Esophagus muscularis mucosa (tissue), 4 donors: ENCODE data around the gene TARDBP. TPM values are rescaled to one million over a fixed set of nuclear protein-coding genes. Genes with fewer than 3 reads are reported as not detected.
A peak's percentile ranks its signal among the peaks of the same experiment; 100 is the strongest.

Source experiments
- DNase-seq: peaks from one replicate; pipeline ENCODE4 v3.0.0-alpha.2; 2017; ENCODE audit errors: extremely low spot score
- H3K27ac ChIP-seq, 4 donors: fragments of 200-600 bp; sonication (generic); replicated peaks in 1 of 4; 1 replicate in 3 of 4; 2 replicates in 1 of 4; pipeline ENCODE4 v1.5.1; 2016 to 2019; ENCODE audit warnings: mild to moderate bottlenecking in 1 of 4
- H3K27me3 ChIP-seq, 4 donors: fragments of 200-600 bp; sonication (generic); one replicate each; pipeline versions ENCODE4 v1.5.1 to v1.6.0; 2016 to 2019
- H3K36me3 ChIP-seq, 4 donors: fragments of 200-600 bp; sonication (generic); one replicate each; pipeline ENCODE4 v1.5.1; 2016 to 2019
- H3K4me1 ChIP-seq, 4 donors: fragments of 200-600 bp; sonication (generic); one replicate each; pipeline ENCODE4 v1.5.1; 2016 to 2019
- H3K4me3 ChIP-seq, 4 donors: fragments of 200-600 bp; sonication (generic); 1 replicate in 2 of 4; 2 replicates in 2 of 4; pipeline ENCODE4 v1.5.1; 2016 to 2019; ENCODE audit warnings: mild to moderate bottlenecking in 4 of 4, moderate library complexity in 1 of 4
- H3K9me3 ChIP-seq, 4 donors: fragments of 200-600 bp; sonication (generic); 1 replicate in 3 of 4; 2 replicates in 1 of 4; pipeline ENCODE4 v1.5.1; 2016 to 2019
- EP300 ChIP-seq: sonication (generic); formaldehyde crosslinking; IDR thresholded peaks from one replicate; pipeline ENCODE4 v1.6.1; 2017; ENCODE audit warnings: antibody characterized with exemption
- POLR2A ChIP-seq: fragments of 450-650 bp; IDR thresholded peaks from one replicate; pipeline ENCODE4 v1.6.1; 2017; ENCODE audit warnings: antibody characterized with exemption, moderate library complexity, mild to moderate bottlenecking, low read depth
- POLR2AphosphoS5 ChIP-seq, 2 donors: sonication (generic); formaldehyde crosslinking; IDR thresholded peaks; one replicate each; pipeline ENCODE4 v1.6.1; 2017; ENCODE audit warnings: antibody characterized with exemption in 2 of 2
- WGBS: methylation state at CpG from one replicate; pipeline ENCODE4 v1.1.5; 2018; 5-methylcytosine and 5-hydroxymethylcytosine counted together
- intact Hi-C: fragments of 100-400 bp; cut with DNase I; formaldehyde crosslinking; loops from one replicate; pipeline ENCODE4 v1.15.1; 2023
- total RNA-seq, 4 donors: library from RNA; depleted of rRNA; stranded (reverse); fragments of >200 nt; gene quantifications; one replicate each; pipeline versions ENCODE4 v1.1.0 to v1.2.1, GENCODE V29; 2016
- TF ChIP-seq, protein P1 (sequence below), 3 experiments: fragments of 200-600 bp in 2 of 3; fragments of 450-650 bp in 1 of 3; sonication (generic) in 2 of 3; IDR thresholded peaks; one replicate each; pipeline ENCODE4 v1.5.1; 2017 to 2019; ENCODE audit warnings: antibody characterized with exemption in 3 of 3, mild to moderate bottlenecking in 2 of 3, moderate library complexity in 1 of 3

TARDBP gene
- total RNA-seq, result 100 to 1,000 TPM in 3 of 4 donors, 10 to 100 TPM in 1; 74.9 to 184 (median 137) TPM

DNA sequence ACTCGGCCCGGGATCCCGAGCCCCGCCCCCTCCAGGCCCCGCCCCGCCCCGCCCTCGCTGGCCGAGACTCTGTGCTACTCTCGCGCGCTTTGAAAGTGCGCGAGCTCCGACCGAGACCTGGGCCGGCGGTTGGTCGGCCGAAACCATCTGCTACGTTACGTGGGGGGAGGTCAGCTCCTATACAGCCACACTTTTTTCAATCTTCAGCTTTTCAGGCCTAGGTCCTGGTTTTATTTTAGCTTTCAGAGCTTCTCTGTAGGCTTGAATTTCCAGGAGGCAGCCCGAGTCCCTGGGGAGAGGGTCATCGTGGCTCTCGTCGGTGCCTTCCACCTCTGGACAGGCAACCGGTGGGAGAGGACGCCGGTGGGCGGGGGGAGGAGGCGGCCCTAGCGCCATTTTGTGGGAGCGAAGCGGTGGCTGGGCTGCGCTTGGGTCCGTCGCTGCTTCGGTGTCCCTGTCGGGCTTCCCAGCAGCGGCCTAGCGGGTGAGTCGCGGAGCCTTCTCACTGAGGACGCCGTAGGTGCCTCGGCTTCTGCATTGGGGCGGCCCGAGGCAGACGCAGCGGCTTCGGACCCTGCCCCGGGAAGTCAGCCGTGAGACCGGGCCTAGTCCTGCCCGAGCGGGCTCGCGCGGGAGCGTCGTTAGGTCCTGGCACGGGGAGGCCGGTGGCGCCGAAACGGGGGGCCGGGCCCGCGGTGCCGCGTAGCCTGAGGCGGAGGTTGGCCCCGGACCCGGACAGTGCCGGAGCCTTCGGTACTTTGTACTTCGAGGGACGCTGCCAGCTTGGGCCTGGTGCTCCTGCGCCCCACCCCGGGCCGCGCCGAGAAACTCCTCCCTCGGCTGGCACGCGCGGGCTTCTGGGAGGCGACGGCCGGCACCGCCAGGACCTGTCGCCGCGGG, at the start of gene TARDBP:
Gene TARDBP (plus strand): TSS at position 395 of the 900 bp plus-strand sequence. CDS start 1,074 bp downstream, outside the sequence.
- Histone ChIP-seq H3K9me3 (no peaks in the 10 kb centered on the region), H3K36me3 (peaks cover 39 to 42% (median 40%) of the 10 kb centered on the region in 4 donors), H3K27me3 (no peaks in the 10 kb centered on the region), H3K27ac (peak within 1 kb of the TSS; percentile 91 to 97 (median 94)), H3K4me1 (peaks cover 37 to 54% (median 51%) of the 10 kb centered on the region in 4 donors), H3K4me3 (peak within 1 kb of the TSS; percentile 71 to 97 (median 81))
- 0% methylated on average over 22 of the region's 94 CpGs for WGBS
- intact Hi-C loops, result no loop called here
- TF ChIP-seq POLR2A (peak; percentile 94), EP300 (no peak), POLR2AphosphoS5 (IDR thresholded peaks at IDR 0.05) (peak; percentile 96 to 99)
- DNase-seq, result peak; percentile 97

DNA sequence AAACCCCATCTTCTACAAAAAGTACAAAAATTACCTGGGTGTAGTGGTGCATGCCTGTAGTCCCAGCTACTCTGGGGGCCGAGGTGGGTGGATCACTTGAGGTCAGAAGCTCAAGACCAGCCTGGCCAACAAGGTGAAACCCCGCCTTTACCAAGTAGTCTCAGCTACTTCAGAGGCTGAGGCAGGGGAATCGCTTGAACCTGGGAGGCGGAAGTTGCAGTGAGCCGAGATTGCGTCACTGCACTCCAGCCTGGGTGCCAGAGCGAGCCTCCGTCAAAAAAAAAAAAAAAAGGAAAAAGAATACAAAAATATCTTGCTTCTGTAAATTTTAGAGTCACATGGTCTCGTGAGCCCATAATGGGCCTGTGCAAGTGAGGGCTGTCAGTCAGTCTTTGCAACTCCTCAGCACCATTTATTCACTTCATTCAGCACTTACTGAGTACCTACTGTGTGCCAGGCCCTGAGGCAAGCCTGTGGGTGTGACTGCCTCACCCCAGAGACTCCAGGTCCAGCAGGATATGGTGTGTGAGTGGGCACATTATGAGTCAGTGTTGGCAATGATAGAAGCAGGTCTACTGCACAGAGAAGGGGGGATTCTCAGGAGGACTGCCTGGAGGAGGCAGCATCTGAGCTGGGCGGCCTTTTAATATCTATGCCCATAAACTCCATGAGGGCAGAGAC, 46.8 kb upstream of the TARDBP start:
- intact Hi-C loops, result no loop called here
- Histone ChIP-seq H3K4me1 (peaks cover 0 to 25% (median 14%) of the 10 kb centered on the region in 4 donors), H3K9me3 (no peaks in the 10 kb centered on the region), H3K4me3 (no peak overlapping the region), H3K27ac (no peak overlapping the region), H3K27me3 (peaks cover 0 to 28% (median 2%) of the 10 kb centered on the region in 4 donors), H3K36me3 (no peaks in the 10 kb centered on the region)
- no peak for DNase-seq
- WGBS, result 58% methylated on average over 10 of the region's 10 CpGs
- TF ChIP-seq EP300 (no peak), POLR2AphosphoS5 (IDR thresholded peaks at IDR 0.05) (no peak), POLR2A (no peak)
- TF ChIP-seq, protein P1, sequence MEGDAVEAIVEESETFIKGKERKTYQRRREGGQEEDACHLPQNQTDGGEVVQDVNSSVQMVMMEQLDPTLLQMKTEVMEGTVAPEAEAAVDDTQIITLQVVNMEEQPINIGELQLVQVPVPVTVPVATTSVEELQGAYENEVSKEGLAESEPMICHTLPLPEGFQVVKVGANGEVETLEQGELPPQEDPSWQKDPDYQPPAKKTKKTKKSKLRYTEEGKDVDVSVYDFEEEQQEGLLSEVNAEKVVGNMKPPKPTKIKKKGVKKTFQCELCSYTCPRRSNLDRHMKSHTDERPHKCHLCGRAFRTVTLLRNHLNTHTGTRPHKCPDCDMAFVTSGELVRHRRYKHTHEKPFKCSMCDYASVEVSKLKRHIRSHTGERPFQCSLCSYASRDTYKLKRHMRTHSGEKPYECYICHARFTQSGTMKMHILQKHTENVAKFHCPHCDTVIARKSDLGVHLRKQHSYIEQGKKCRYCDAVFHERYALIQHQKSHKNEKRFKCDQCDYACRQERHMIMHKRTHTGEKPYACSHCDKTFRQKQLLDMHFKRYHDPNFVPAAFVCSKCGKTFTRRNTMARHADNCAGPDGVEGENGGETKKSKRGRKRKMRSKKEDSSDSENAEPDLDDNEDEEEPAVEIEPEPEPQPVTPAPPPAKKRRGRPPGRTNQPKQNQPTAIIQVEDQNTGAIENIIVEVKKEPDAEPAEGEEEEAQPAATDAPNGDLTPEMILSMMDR (IDR thresholded peaks at IDR 0.05), result no peak

DNA sequence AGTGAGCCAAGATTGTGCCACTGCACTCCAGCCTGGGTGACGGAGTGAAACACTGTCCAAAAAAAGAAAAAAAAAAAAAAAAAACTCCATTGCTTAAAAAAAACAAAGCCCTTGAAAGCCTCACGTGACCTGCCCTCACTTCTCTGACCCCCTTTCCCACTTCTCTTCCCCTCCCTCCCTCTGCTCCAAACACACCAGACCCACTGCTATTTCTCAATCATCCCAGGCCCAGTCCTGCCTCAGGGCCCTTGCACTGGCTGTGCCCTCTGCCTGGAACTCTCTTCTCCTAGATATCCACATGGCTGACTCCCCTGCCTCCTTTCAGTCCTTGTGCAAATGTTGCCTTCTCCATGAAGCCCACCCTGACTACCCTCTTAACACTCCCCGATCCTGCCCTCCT, 45.4 kb upstream of the TARDBP start:
- no peaks in the 10 kb centered on the region for H3K9me3 ChIP-seq
- H3K27me3 ChIP-seq, result peaks cover 0 to 21% (median 0%) of the 10 kb centered on the region in 4 donors
- no peak overlapping the region for H3K4me3 ChIP-seq
- no peak overlapping the region for H3K27ac ChIP-seq
- peaks cover 0 to 17% (median 7%) of the 10 kb centered on the region in 4 donors for H3K4me1 ChIP-seq
- DNase-seq, result no peak
- WGBS, result 72% methylated on average over 3 of the region's 3 CpGs
- no peaks in the 10 kb centered on the region for H3K36me3 ChIP-seq
- TF ChIP-seq POLR2AphosphoS5 (IDR thresholded peaks at IDR 0.05), result no peak
- TF ChIP-seq EP300, result no peak
- TF ChIP-seq POLR2A, result no peak
- TF ChIP-seq, protein P1 (IDR thresholded peaks at IDR 0.05), result no peak
- intact Hi-C loops, result no loop called here

DNA sequence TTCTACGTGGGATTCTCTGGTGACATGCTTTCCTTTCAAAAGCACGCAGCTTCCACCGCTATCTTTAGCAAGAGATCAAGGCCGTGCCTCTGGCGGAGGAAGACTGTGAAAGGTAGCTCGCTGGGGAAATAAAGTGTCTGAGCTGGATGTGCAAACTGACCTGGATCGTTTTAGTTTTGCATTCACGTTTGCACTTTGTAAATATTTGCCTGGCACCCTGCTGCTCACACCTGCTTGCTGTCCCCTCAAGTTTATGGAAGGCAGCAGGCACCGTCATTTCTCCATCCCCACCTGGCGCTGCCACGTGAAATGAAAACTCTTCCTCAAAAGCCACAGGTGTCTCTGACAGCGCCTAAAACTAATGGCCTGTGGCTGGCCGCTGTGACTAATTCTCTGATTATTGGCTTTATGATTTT, 44.0 kb upstream of the TARDBP start:
- no peaks in the 10 kb centered on the region for H3K9me3 ChIP-seq
- 49% methylated on average over 13 of the region's 13 CpGs for WGBS
- H3K36me3 ChIP-seq, result no peaks in the 10 kb centered on the region
- peaks cover 0 to 19% (median 8%) of the 10 kb centered on the region in 4 donors for H3K4me1 ChIP-seq
- intact Hi-C loops, result no loop called here
- peak overlapping the region; percentile 24 to 45 (median 28) for H3K4me3 ChIP-seq
- no peak for DNase-seq
- no peak overlapping the region for H3K27ac ChIP-seq
- TF ChIP-seq, protein P1 (IDR thresholded peaks at IDR 0.05), result no peak
- TF ChIP-seq EP300 (no peak), POLR2A (no peak), POLR2AphosphoS5 (IDR thresholded peaks at IDR 0.05) (no peak)
- peaks cover 0 to 12% (median 0%) of the 10 kb centered on the region in 4 donors for H3K27me3 ChIP-seq
